Thyroid gland (tissue), 4 donors: ENCODE results near the gene C1QTNF8.

ENCODE experiments used
- CTCF ChIP-seq, 6 experiments: fragments of 200-600 bp in 3 of 6; fragments of 450-650 bp in 3 of 6; sonication (generic) in 3 of 6; IDR thresholded peaks; one replicate each; pipeline ENCODE4 v1.5.1; 2016 to 2019; ENCODE audit warnings: antibody characterized with exemption in 6 of 6, mild to moderate bottlenecking in 2 of 6, inconsistent platforms in 1 of 6, moderate library complexity in 1 of 6
- POLR2A ChIP-seq, 2 donors: fragments of 450-650 bp; IDR thresholded peaks; one replicate each; pipeline ENCODE4 v1.6.1; 2017; ENCODE audit warnings: antibody characterized with exemption in 2 of 2, mild to moderate bottlenecking in 2 of 2, moderate library complexity in 1 of 2

- no peak for TF ChIP-seq POLR2A (IDR thresholded peaks at IDR 0.05)
- TF ChIP-seq CTCF (IDR thresholded peaks at IDR 0.05), result no peak
Measured at GRCh38 chr16:1063728-1064127, 32.3 kb downstream of the C1QTNF8 start.
